Keratinocyte (primary cell): Measurements from ENCODE around the gene CD8B2. TPM values are rescaled to one million over a fixed set of nuclear protein-coding genes. Genes with fewer than 3 reads are reported as not detected.

Experiments used
- DNase-seq: peaks from one replicate; pipeline ENCODE4 v3.0.0-alpha.2; 2011; ENCODE audit warnings: low read depth, missing footprints, low spot score
- FAIRE-seq: peaks from 2 replicates; lab custom pipeline; 2011; peaks lifted over from hg19 to GRCh38; lab: Jason Lieb, UNC
- H2AFZ ChIP-seq: 2 replicates; pipeline ENCODE4 v1.6.0; 2012; ENCODE audit warnings: low read length, control low read depth, inconsistent platforms; ENCODE audit not compliant: control insufficient read depth
- H3K27ac ChIP-seq: 2 replicates; pipeline ENCODE4 v1.5.1; 2011; ENCODE audit warnings: low read length; ENCODE audit not compliant: control insufficient read depth, insufficient read depth
- H3K27me3 ChIP-seq: 3 replicates; pipeline ENCODE4 v1.6.0; 2011; ENCODE audit warnings: low read length; ENCODE audit not compliant: control insufficient read depth, insufficient read depth; ENCODE audit errors: extremely low read depth
- H3K36me3 ChIP-seq, 2 experiments: 2 replicates in 1 of 2; 3 replicates in 1 of 2; pipeline ENCODE4 v1.5.1; 2011; ENCODE audit warnings: low read length in 2 of 2, mild to moderate bottlenecking in 1 of 2; ENCODE audit not compliant: control insufficient read depth in 2 of 2, insufficient read depth in 2 of 2; ENCODE audit errors: extremely low read depth in 1 of 2
- H3K4me1 ChIP-seq: 3 replicates; pipeline ENCODE4 v1.5.1; 2011; ENCODE audit warnings: low read length; ENCODE audit not compliant: control insufficient read depth, insufficient read depth; ENCODE audit errors: extremely low read depth
- H3K4me2 ChIP-seq: 3 replicates; pipeline ENCODE4 v1.6.0; 2011; ENCODE audit warnings: low read depth, low read length; ENCODE audit not compliant: control insufficient read depth, insufficient read depth; ENCODE audit errors: extremely low read depth
- H3K4me3 ChIP-seq, 3 experiments: fragments of 200-600 bp in 1 of 3; sonication (generic) in 1 of 3; 2 replicates in 2 of 3; 3 replicates in 1 of 3; pipeline ENCODE4 v1.5.1; 2011 to 2016; ENCODE audit warnings: low read length in 3 of 3, mild to moderate bottlenecking in 3 of 3, control low read depth in 2 of 3, inconsistent platforms in 1 of 3, low read depth in 1 of 3, mixed read lengths in 1 of 3, mixed run types in 1 of 3, moderate library complexity in 1 of 3; ENCODE audit not compliant: control insufficient read depth in 2 of 3, insufficient read depth in 2 of 3; ENCODE audit errors: extremely low read depth in 1 of 3
- H3K79me2 ChIP-seq: 2 replicates; pipeline ENCODE4 v1.6.0; 2012; ENCODE audit warnings: low read length; ENCODE audit not compliant: control insufficient read depth, insufficient read depth
- H3K9ac ChIP-seq: 3 replicates; pipeline ENCODE4 v1.6.0; 2011; ENCODE audit warnings: low read length; ENCODE audit not compliant: control insufficient read depth, insufficient read depth; ENCODE audit errors: extremely low read depth
- H3K9me1 ChIP-seq: 3 replicates; pipeline ENCODE4 v1.6.0; 2011; ENCODE audit warnings: low read length; ENCODE audit not compliant: control insufficient read depth, insufficient read depth; ENCODE audit errors: extremely low read depth
- H3K9me3 ChIP-seq: 2 replicates; pipeline ENCODE4 v1.5.1; 2012; ENCODE audit warnings: low read depth, low read length; ENCODE audit not compliant: control insufficient read depth
- H4K20me1 ChIP-seq: 3 replicates; pipeline ENCODE4 v1.6.0; 2011; ENCODE audit warnings: low read length; ENCODE audit not compliant: control insufficient read depth, insufficient read depth; ENCODE audit errors: extremely low read depth
- EZH2 ChIP-seq: IDR thresholded peaks from one replicate; pipeline ENCODE4 v1.6.1; 2012; ENCODE audit warnings: inconsistent platforms, mild to moderate bottlenecking, low read length, moderate library complexity
- dilution Hi-C: fragments of 300-500 bp; cut with MboI; formaldehyde crosslinking; loops from one replicate; pipeline ENCODE4 v1.7.0; 2020; ENCODE audit warnings: low sequenced_read_pairs; ENCODE audit not compliant: extremely low pct_ligation_motif_present
- polyA plus RNA-seq, 5 experiments: library from polyadenylated mRNA; depleted of rRNA in 3 of 5; stranded (reverse) in 3 of 5; stranded (forward) in 1 of 5; unstranded in 1 of 5; fragments of >200 nt; gene quantifications; 1 replicate in 1 of 5; 2 replicates in 3 of 5; 3 replicates in 1 of 5; pipeline versions ENCODE4 v1.2.1 to v1.2.3, GENCODE V29; 2011 to 2012; ENCODE audit warnings: missing spikeins in 2 of 5, low read depth in 1 of 5, low replicate concordance in 1 of 5
- TF ChIP-seq, protein P1 (sequence below), 3 experiments: IDR thresholded peaks in 1 of 3; conservative IDR thresholded peaks in 1 of 3; optimal IDR thresholded peaks in 1 of 3; 2 replicates in 2 of 3; 3 replicates in 1 of 3; pipeline versions ENCODE3 to v1.5.1; 2011; ENCODE audit warnings: low read length in 3 of 3, mild to moderate bottlenecking in 3 of 3, moderate library complexity in 2 of 3, control low read depth in 1 of 3, inconsistent platforms in 1 of 3; ENCODE audit not compliant: insufficient read depth in 2 of 3; ENCODE audit errors: extremely low read depth in 1 of 3

CD8B2 gene
- polyA plus RNA-seq, 1 donor (not counting 4 experiments of a cell fraction or from before 2014, with no cell fraction given): not detected

DNA sequence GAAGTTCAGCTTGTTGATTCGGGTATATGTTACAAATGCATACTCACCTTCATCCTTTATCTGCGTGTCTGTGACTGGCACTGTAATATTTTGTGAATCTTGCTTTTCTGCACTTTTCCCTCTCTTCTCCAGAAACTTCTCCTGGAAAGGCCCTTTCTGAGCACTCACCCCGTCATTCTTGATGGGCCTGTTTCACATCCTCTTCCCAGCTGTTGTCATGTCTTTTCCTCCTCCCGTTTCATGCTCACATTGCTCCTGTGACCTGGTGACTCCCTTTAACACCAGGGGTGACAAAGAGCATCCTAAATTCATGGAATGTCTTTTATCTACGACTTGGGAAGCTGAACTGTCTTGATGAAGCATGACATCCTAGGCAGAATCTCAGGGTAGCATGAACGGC is 65.8 kb downstream of the CD8B2 start:
- no peaks in the 10 kb centered on the region for H3K79me2 ChIP-seq
- no peak overlapping the region for H2AFZ ChIP-seq
- no peaks in the 10 kb centered on the region for H3K27me3 ChIP-seq
- no peaks in the 10 kb centered on the region for H3K4me1 ChIP-seq
- no peaks in the 10 kb centered on the region for H3K36me3 ChIP-seq
- TF ChIP-seq, protein P1, sequence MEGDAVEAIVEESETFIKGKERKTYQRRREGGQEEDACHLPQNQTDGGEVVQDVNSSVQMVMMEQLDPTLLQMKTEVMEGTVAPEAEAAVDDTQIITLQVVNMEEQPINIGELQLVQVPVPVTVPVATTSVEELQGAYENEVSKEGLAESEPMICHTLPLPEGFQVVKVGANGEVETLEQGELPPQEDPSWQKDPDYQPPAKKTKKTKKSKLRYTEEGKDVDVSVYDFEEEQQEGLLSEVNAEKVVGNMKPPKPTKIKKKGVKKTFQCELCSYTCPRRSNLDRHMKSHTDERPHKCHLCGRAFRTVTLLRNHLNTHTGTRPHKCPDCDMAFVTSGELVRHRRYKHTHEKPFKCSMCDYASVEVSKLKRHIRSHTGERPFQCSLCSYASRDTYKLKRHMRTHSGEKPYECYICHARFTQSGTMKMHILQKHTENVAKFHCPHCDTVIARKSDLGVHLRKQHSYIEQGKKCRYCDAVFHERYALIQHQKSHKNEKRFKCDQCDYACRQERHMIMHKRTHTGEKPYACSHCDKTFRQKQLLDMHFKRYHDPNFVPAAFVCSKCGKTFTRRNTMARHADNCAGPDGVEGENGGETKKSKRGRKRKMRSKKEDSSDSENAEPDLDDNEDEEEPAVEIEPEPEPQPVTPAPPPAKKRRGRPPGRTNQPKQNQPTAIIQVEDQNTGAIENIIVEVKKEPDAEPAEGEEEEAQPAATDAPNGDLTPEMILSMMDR (optimal IDR thresholded peaks at IDR 0.05 in 1 of 3, IDR thresholded peaks at IDR 0.05 in 1 of 3, conservative IDR thresholded peaks at IDR 0.05 in 1 of 3; ENCODE audit: extremely low read depth in 1 of 3, insufficient read depth in 2 of 3, low read length in 3 of 3): no peak
- no peak for TF ChIP-seq EZH2
- no peak overlapping the region for H3K4me2 ChIP-seq
- no peaks in the 10 kb centered on the region for H3K9me3 ChIP-seq
- DNase-seq: no peak
- H3K4me3 ChIP-seq: no peak overlapping the region
- no peak overlapping the region for H3K27ac ChIP-seq
- H4K20me1 ChIP-seq: no peaks in the 10 kb centered on the region
- H3K9me1 ChIP-seq: no peaks in the 10 kb centered on the region
- H3K9ac ChIP-seq: no peak overlapping the region
- dilution Hi-C loops: no loop called here
- FAIRE-seq: no peak

DNA sequence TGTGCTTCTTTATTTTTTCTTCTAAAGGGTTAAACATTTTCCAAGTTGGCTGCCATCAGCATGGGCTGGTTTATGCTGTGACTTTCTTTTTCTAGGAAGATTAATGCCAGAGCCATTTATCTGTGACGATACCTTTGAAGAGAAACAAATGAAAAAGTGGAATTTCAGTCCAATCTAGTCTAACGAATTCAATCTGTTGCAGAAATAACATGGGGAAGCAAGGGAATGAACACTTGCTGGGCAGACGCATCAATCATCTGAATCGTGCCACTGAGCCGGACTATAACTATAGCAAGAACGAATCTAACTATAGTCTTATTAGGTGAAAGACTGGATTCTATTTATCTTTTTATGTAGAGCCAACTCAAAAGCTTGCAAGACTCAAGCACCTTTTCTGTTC is 66.2 kb downstream of the CD8B2 start:
- H3K27me3 ChIP-seq: no peaks in the 10 kb centered on the region
- dilution Hi-C loops: no loop called here

More for the DNA sequence above, 66.2 kb downstream of the CD8B2 start:
- no peak for FAIRE-seq
- Histone ChIP-seq H3K9me1 (no peaks in the 10 kb centered on the region), H3K4me1 (no peaks in the 10 kb centered on the region), H3K4me2 (no peak overlapping the region), H3K4me3 (no peak overlapping the region), H3K9ac (no peak overlapping the region), H3K79me2 (no peaks in the 10 kb centered on the region), H3K27ac (no peak overlapping the region), H3K36me3 (no peaks in the 10 kb centered on the region), H4K20me1 (no peaks in the 10 kb centered on the region), H2AFZ (no peak overlapping the region), H3K9me3 (no peaks in the 10 kb centered on the region)
- DNase-seq: no peak
- TF ChIP-seq, protein P1 (optimal IDR thresholded peaks at IDR 0.05 in 1 of 3, IDR thresholded peaks at IDR 0.05 in 1 of 3, conservative IDR thresholded peaks at IDR 0.05 in 1 of 3; ENCODE audit: extremely low read depth in 1 of 3, insufficient read depth in 2 of 3, low read length in 3 of 3): no peak
- no peak for TF ChIP-seq EZH2
